Measurements from ENCODE around the gene CLDN5.

The CLDN5 gene

GRCh38 chr22:19525116-19525660 lies 978 bp upstream of the CLDN5 start (continued):
- TF ChIP-seq ATF2 (tag by site-specific recombination; IDR thresholded peaks at IDR 0.05; ENCODE audit: low read depth): no peak
- TF ChIP-seq ZFP69B (tag by site-specific recombination; IDR thresholded peaks at IDR 0.05): no peak

GRCh38 chr22:19523240-19524169 lies 705 bp downstream of the CLDN5 start:
- H3K4me1 ChIP-seq (ENCODE audit: control insufficient read depth, insufficient read depth, low read length): no peaks in the 10 kb centered on the region
- H3K9me3 ChIP-seq (ENCODE audit: control insufficient read depth, insufficient read depth, low read depth, low read length): no peaks in the 10 kb centered on the region
- POLR2A ChIA-PET: no interaction called here
- peaks cover 0 to 35% of the 10 kb centered on the region in 2 experiments; a peak in 1 of 3 replicates for H3K36me3 ChIP-seq (ENCODE audit: control insufficient read depth in 2 of 2, insufficient read depth in 1 of 2, low read length in 2 of 2)
- CTCF ChIA-PET: interaction anchor here (0.6 to 1.1 kb wide), 2 partner anchors 106 to 447 kb away, joined by 3 to 4 read pairs; no protein-coding TSS in a partner anchor
- H3K27ac ChIP-seq (ENCODE audit: extremely low read depth, low read depth, low read length): no peak overlapping the region
- TF ChIP-seq GLI2 (tag by site-specific recombination; IDR thresholded peaks at IDR 0.05; ENCODE audit: borderline replicate concordance, low read depth) (no peak), ZNF423 (tag by site-specific recombination; IDR thresholded peaks at IDR 0.05) (no peak), ZNF18 (tag by site-specific recombination; IDR thresholded peaks at IDR 0.05) (no peak), ZSCAN18 (tag by site-specific recombination; IDR thresholded peaks at IDR 0.05) (no peak), ZFP37 (tag by site-specific recombination; IDR thresholded peaks at IDR 0.05) (no peak), WT1 (tag by site-specific recombination; IDR thresholded peaks at IDR 0.05) (no peak), ZNF24 (tag by site-specific recombination; IDR thresholded peaks at IDR 0.05) (no peak), ZNF354C (tag by site-specific recombination; IDR thresholded peaks at IDR 0.05; ENCODE audit: borderline replicate concordance, low read depth) (no peak), ZNF202 (tag by site-specific recombination; IDR thresholded peaks at IDR 0.05; ENCODE audit: borderline replicate concordance) (no peak), ZNF830 (tag by site-specific recombination; IDR thresholded peaks at IDR 0.05; ENCODE audit: low read depth) (no peak), ZNF624 (tag by site-specific recombination; IDR thresholded peaks at IDR 0.05) (no peak), TCF7L2 (IDR thresholded peaks at IDR 0.05; ENCODE audit: borderline replicate concordance, low read depth, low read length) (no peak), ZBTB10 (tag by site-specific recombination; IDR thresholded peaks at IDR 0.05) (no peak), ZNF501 (tag by site-specific recombination; IDR thresholded peaks at IDR 0.05) (no peak), ZNF660 (tag by site-specific recombination; IDR thresholded peaks at IDR 0.05) (no peak)
- no peak overlapping the region for H3K4me3 ChIP-seq (ENCODE audit: low read depth, low read length)
